Measurements from ENCODE around the gene TRIM39.

DNA sequence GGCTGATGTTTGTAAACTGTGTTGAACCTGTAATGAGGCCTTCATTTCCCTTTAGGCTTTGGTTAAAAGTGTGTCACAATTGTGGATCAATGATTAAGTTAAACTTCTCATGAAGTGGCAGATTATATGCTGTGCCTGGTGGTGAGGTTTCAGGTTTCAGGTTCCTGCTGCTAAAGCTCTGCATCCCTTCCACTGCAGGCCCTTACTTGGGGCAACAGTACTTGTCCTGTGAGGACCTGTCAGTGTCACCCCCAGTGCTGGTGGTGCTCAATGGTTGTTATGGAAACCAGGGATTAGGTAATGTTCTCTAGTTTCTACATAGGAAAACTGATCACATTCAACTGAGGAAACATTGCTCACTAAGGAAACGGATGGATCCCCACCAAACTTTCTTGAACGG, 36.7 kb downstream of the TRIM39 start:
- TF ChIP-seq, protein P1, sequence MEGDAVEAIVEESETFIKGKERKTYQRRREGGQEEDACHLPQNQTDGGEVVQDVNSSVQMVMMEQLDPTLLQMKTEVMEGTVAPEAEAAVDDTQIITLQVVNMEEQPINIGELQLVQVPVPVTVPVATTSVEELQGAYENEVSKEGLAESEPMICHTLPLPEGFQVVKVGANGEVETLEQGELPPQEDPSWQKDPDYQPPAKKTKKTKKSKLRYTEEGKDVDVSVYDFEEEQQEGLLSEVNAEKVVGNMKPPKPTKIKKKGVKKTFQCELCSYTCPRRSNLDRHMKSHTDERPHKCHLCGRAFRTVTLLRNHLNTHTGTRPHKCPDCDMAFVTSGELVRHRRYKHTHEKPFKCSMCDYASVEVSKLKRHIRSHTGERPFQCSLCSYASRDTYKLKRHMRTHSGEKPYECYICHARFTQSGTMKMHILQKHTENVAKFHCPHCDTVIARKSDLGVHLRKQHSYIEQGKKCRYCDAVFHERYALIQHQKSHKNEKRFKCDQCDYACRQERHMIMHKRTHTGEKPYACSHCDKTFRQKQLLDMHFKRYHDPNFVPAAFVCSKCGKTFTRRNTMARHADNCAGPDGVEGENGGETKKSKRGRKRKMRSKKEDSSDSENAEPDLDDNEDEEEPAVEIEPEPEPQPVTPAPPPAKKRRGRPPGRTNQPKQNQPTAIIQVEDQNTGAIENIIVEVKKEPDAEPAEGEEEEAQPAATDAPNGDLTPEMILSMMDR (IDR thresholded peaks at IDR 0.05) = no peak
- no peak for TF ChIP-seq POLR2A (IDR thresholded peaks at IDR 0.05)

Data from heart left ventricle (tissue), 13 donors.